Large intestine (tissue), 12 donors: ENCODE measurements around the gene KRT78. TPM values are rescaled to one million over a fixed set of nuclear protein-coding genes. Genes with fewer than 3 reads are reported as not detected.
"Not testable (repeated sequence)": the region's sequence is repeated elsewhere in the genome, so short reads cannot be mapped to it uniquely, and the experiment has no call there.

ENCODE experiments used
- DNase-seq, 2 donors: peaks; one replicate each; pipeline versions ENCODE4 v3.0.0 to v3.0.0-alpha.2; 2013
- H3K27ac ChIP-seq: one replicate; pipeline ENCODE4 v1.5.1; 2013; ENCODE audit warnings: low read length
- H3K27me3 ChIP-seq: 2 replicates; pipeline ENCODE4 v1.6.1; 2013; ENCODE audit warnings: low read length; ENCODE audit not compliant: control insufficient read depth, insufficient read depth
- H3K36me3 ChIP-seq: 2 replicates; pipeline ENCODE4 v1.6.1; 2013; ENCODE audit warnings: low read length; ENCODE audit not compliant: control insufficient read depth, insufficient read depth
- H3K4me1 ChIP-seq: one replicate; pipeline ENCODE4 v1.6.1; 2013; ENCODE audit warnings: low read length; ENCODE audit not compliant: control insufficient read depth, insufficient read depth
- H3K4me3 ChIP-seq: one replicate; pipeline ENCODE4 v1.5.1; 2013; ENCODE audit warnings: low read length
- H3K9me3 ChIP-seq: one replicate; pipeline ENCODE4 v1.6.1; 2013; ENCODE audit warnings: mild to moderate bottlenecking, low read depth, low read length, moderate library complexity; ENCODE audit not compliant: control insufficient read depth
- WGBS: methylation state at CpG from one replicate; pipeline ENCODE4 v1.1.5; 2013; ENCODE audit warnings: low lambda C conversion rate; ENCODE audit not compliant: insufficient coverage; 5-methylcytosine and 5-hydroxymethylcytosine counted together
- long read RNA-seq, 11 donors: transcript quantifications; one replicate each; lab custom pipeline, GENCODE V29; 2026
- polyA plus RNA-seq: library from polyadenylated mRNA; unstranded; fragments of 120-200 nt; gene quantifications from one replicate; pipeline ENCODE4 v1.2.1, GENCODE V29; 2013

Gene KRT78
- not detected for polyA plus RNA-seq
- long read RNA-seq, donor 1, result 0 reads
- long read RNA-seq, donor 2, result 0 reads
- long read RNA-seq, donor 3, result 0 reads
- long read RNA-seq, donor 4, result 0 reads
- long read RNA-seq, donor 5, result 0 reads
- long read RNA-seq, donor 6, result 0 reads
- long read RNA-seq, donor 7, result 0 reads
- long read RNA-seq, donor 8, result 0 reads
- long read RNA-seq, donor 9, result 0 reads
- long read RNA-seq, donor 10, result 0 reads
- long read RNA-seq, donor 11, result 0 reads

GRCh38 chr12:52848661-52849255 is at the start of gene KRT78:
Gene KRT78, minus strand, starts transcription at chr12:52848994. Its CDS starts 64 bp downstream, at chr12:52848930.
- H3K9me3 ChIP-seq, result no peaks in the 10 kb centered on the region
- H3K4me1 ChIP-seq, result no peaks in the 10 kb centered on the region
- no peak within 1 kb of the TSS for H3K4me3 ChIP-seq
- H3K27me3 ChIP-seq, result no peaks in the 10 kb centered on the region
- peak in 1 of 2 donors; percentile 12 for DNase-seq
- no peaks in the 10 kb centered on the region for H3K36me3 ChIP-seq
- no peak within 1 kb of the TSS for H3K27ac ChIP-seq
- WGBS, result no CpG with 5 or more reads among the region's 16 CpGs

- no CpG with 5 or more reads among the region's 3 CpGs for WGBS
- Histone ChIP-seq H3K4me3 (no peak overlapping the region), H3K36me3 (peaks cover 49% of the 10 kb centered on the region), H3K4me1 (peaks cover 61% of the 10 kb centered on the region), H3K27me3 (no peaks in the 10 kb centered on the region), H3K27ac (peak overlapping the region; percentile 99), H3K9me3 (no peaks in the 10 kb centered on the region)
- DNase-seq, result peak; percentile 79 to 88
These were observed 47.7 kb upstream of the KRT78 start for GRCh38 chr12:52896190-52897100.

- Histone ChIP-seq H3K4me3 (no peak overlapping the region), H3K27me3 (no peaks in the 10 kb centered on the region), H3K9me3 (no peaks in the 10 kb centered on the region), H3K27ac (peak overlapping the region; percentile 99), H3K36me3 (peaks cover 42% of the 10 kb centered on the region), H3K4me1 (peaks cover 54% of the 10 kb centered on the region)
- DNase-seq, result no peak
- WGBS, result no CpG with 5 or more reads among the region's 2 CpGs
These were observed 47.0 kb upstream of the KRT78 start for GRCh38 chr12:52895726-52896189.

- no peak overlapping the region for H3K4me3 ChIP-seq
- H3K36me3 ChIP-seq, result peaks cover 16% of the 10 kb centered on the region
- H3K27me3 ChIP-seq, result no peaks in the 10 kb centered on the region
- H3K9me3 ChIP-seq, result no peaks in the 10 kb centered on the region
- H3K4me1 ChIP-seq, result peaks cover 34% of the 10 kb centered on the region
- no peak for DNase-seq
- no peak overlapping the region for H3K27ac ChIP-seq
These were observed 44.2 kb upstream of the KRT78 start for GRCh38 chr12:52892974-52893373.

- no peak for DNase-seq
- H3K36me3 ChIP-seq, result peaks cover 10% of the 10 kb centered on the region
- no peaks in the 10 kb centered on the region for H3K9me3 ChIP-seq
- peaks cover 27% of the 10 kb centered on the region for H3K4me1 ChIP-seq
- no peaks in the 10 kb centered on the region for H3K27me3 ChIP-seq
- no CpG with 5 or more reads among the region's 7 CpGs for whole genome bisulfite sequencing
- H3K27ac ChIP-seq, result no peak overlapping the region
- no peak overlapping the region for H3K4me3 ChIP-seq
These were observed 43.5 kb upstream of the KRT78 start for GRCh38 chr12:52892207-52892852.

- Histone ChIP-seq H3K4me1 (peaks cover 15% of the 10 kb centered on the region), H3K36me3 (no peaks in the 10 kb centered on the region), H3K4me3 (no peak overlapping the region), H3K27ac (no peak overlapping the region), H3K9me3 (no peaks in the 10 kb centered on the region), H3K27me3 (no peaks in the 10 kb centered on the region)
- WGBS, result no CpG with 5 or more reads among the region's 2 CpGs
- DNase-seq, result no peak
These were observed 42.2 kb upstream of the KRT78 start for GRCh38 chr12:52891044-52891443.

- no peaks in the 10 kb centered on the region for H3K36me3 ChIP-seq
- H3K9me3 ChIP-seq, result no peaks in the 10 kb centered on the region
- peaks cover 16% of the 10 kb centered on the region for H3K4me1 ChIP-seq
- WGBS, result no CpG with 5 or more reads among the region's 3 CpGs
- H3K27ac ChIP-seq, result no peak overlapping the region
- H3K27me3 ChIP-seq, result no peaks in the 10 kb centered on the region
- no peak for DNase-seq
- no peak overlapping the region for H3K4me3 ChIP-seq
These were observed 41.6 kb upstream of the KRT78 start for GRCh38 chr12:52890417-52890816.

GRCh38 chr12:52884526-52885293 is 35.9 kb upstream of the KRT78 start:
- Histone ChIP-seq H3K27ac (peak overlapping the region; percentile 82), H3K9me3 (no peaks in the 10 kb centered on the region), H3K27me3 (no peaks in the 10 kb centered on the region), H3K4me1 (peaks cover 22% of the 10 kb centered on the region), H3K4me3 (no peak overlapping the region), H3K36me3 (no peaks in the 10 kb centered on the region)
- no CpG with 5 or more reads among the region's 13 CpGs for WGBS
- peak; percentile 83 to 89 for DNase-seq

- not testable (repeated sequence) for H3K4me3 ChIP-seq, H3K27me3 ChIP-seq, DNase-seq, H3K9me3 ChIP-seq, H3K36me3 ChIP-seq, H3K27ac ChIP-seq
- H3K4me1 ChIP-seq, result peaks cover 25% of the 10 kb centered on the region
- 93% methylated on average over 2 of the region's 8 CpGs for WGBS
These were observed 31.7 kb upstream of the KRT78 start for GRCh38 chr12:52880499-52880898.
